HepG2 (cell line): Measurements from ENCODE around the gene OGFOD3. TPM values are rescaled to one million over a fixed set of nuclear protein-coding genes. Genes with fewer than 3 reads are reported as not detected.

Experiments used
- ATAC-seq: fragments of 200-7000 bp; cut with Tn5 transposase; 3 replicates; pipeline ENCODE4 v1.9.1; 2020; ENCODE audit warnings: mild to moderate bottlenecking, moderate library complexity
- BruUV-seq: library from RNA; stranded (reverse); fragments of 400-500 nt; replicated peaks from 2 replicates; lab custom pipeline; 2021; lab: Mats Ljungman, UMichigan
- CTCF ChIA-PET: fragments of 300-600 bp; formaldehyde crosslinking; extraction: SDS; loops from one replicate; lab custom pipeline; 2021; ENCODE audit warnings: low total read pairs, inconsistent platforms, low intra/inter-chr PET ratio; lab: Yijun Ruan, JAX
- POLR2A ChIA-PET: fragments of 350-600 bp; sonication (Branson Sonifier 250); formaldehyde crosslinking; loops from one replicate; lab custom pipeline; 2020; ENCODE audit warnings: antibody characterized with exemption, inconsistent platforms; lab: Yijun Ruan, JAX
- DNase-seq: peaks from one replicate; pipeline ENCODE4 v3.0.0-alpha.2; 2015; ENCODE audit warnings: low spot score
- FAIRE-seq: peaks from 3 replicates; lab custom pipeline; 2011; peaks lifted over from hg19 to GRCh38; lab: Jason Lieb, UNC
- H2AFZ ChIP-seq: one replicate; pipeline ENCODE4 v1.6.1; 2011; ENCODE audit warnings: low read length, inconsistent platforms
- H3K27ac ChIP-seq: fragments of 300-600 bp; 3 replicates; pipeline ENCODE4 v1.8.0; 2011; ENCODE audit warnings: mixed run types, mild to moderate bottlenecking, mixed read lengths, low read length, inconsistent platforms; ENCODE audit not compliant: insufficient read depth; ENCODE audit errors: extremely low read length
- H3K27me3 ChIP-seq, 2 experiments: fragments of 200-600 bp in 1 of 2; 2 replicates in 1 of 2; 3 replicates in 1 of 2; pipeline versions ENCODE4 v1.6.0 to v1.8.0; 2011; ENCODE audit warnings: low read length in 2 of 2, mild to moderate bottlenecking in 2 of 2, moderate library complexity in 2 of 2, inconsistent platforms in 1 of 2; ENCODE audit not compliant: insufficient read depth in 2 of 2, control insufficient read depth in 1 of 2
- H3K36me3 ChIP-seq, 2 experiments: fragments of 200-600 bp in 1 of 2; replicated peaks in 1 of 2; 2 replicates in 1 of 2; 3 replicates in 1 of 2; pipeline versions ENCODE4 v1.5.1 to v1.8.0; 2011; ENCODE audit warnings: low read length in 2 of 2, inconsistent platforms in 1 of 2; ENCODE audit not compliant: insufficient read depth in 2 of 2, control insufficient read depth in 1 of 2
- H3K4me1 ChIP-seq: 2 replicates; pipeline ENCODE4 v1.5.1; 2012; ENCODE audit warnings: low read length, inconsistent platforms; ENCODE audit not compliant: insufficient read depth
- H3K4me2 ChIP-seq: 2 replicates; pipeline ENCODE4 v1.6.0; 2011; ENCODE audit warnings: low read depth, low read length, inconsistent platforms
- H3K4me3 ChIP-seq, 3 experiments: fragments of 200-600 bp in 1 of 3; sonication (generic), shearing (Covaris generic) in 1 of 3; replicated peaks in 1 of 3; 2 replicates each; pipeline ENCODE4 v1.5.1; 2011 to 2016; ENCODE audit warnings: low read length in 3 of 3, inconsistent platforms in 2 of 3, low read depth in 2 of 3, mild to moderate bottlenecking in 2 of 3, control low read depth in 1 of 3, mixed read lengths in 1 of 3; ENCODE audit not compliant: insufficient read depth in 1 of 3
- H3K79me2 ChIP-seq: one replicate; pipeline ENCODE4 v1.6.1; 2011; ENCODE audit warnings: low read length, inconsistent platforms; ENCODE audit not compliant: insufficient read depth
- H3K9ac ChIP-seq: 2 replicates; pipeline ENCODE4 v1.6.0; 2011; ENCODE audit warnings: mild to moderate bottlenecking, low read depth, low read length, inconsistent platforms; ENCODE audit not compliant: insufficient read depth
- H3K9me3 ChIP-seq: 2 replicates; pipeline ENCODE4 v1.5.1; 2012; ENCODE audit warnings: mild to moderate bottlenecking, low read length
- H4K20me1 ChIP-seq: 2 replicates; pipeline ENCODE4 v1.6.0; 2011; ENCODE audit warnings: inconsistent platforms, mild to moderate bottlenecking, low read length, moderate library complexity; ENCODE audit not compliant: insufficient read depth
- AGO1 ChIP-seq: fragments of 200-400 bp; formaldehyde crosslinking; IDR thresholded peaks from 2 replicates; pipeline ENCODE4 v1.6.1; 2017; ENCODE audit warnings: mild to moderate bottlenecking, low read depth, low read length, moderate library complexity; ENCODE audit not compliant: poor library complexity, severe bottlenecking
- FOXK1 ChIP-seq: sonication (generic); formaldehyde crosslinking; IDR thresholded peaks from 2 replicates; pipeline ENCODE4 v1.4.0; 2020; ENCODE audit warnings: low read depth, missing genetic modification reagents, borderline replicate concordance
- FOXP4 ChIP-seq: sonication (generic); formaldehyde crosslinking; IDR thresholded peaks from 2 replicates; pipeline ENCODE4 v1.4.0; 2020; ENCODE audit warnings: missing genetic modification reagents
- HDAC2 ChIP-seq: sonication (generic); formaldehyde crosslinking; IDR thresholded peaks from 2 replicates; pipeline ENCODE4 v1.4.0; 2020; ENCODE audit warnings: missing genetic modification reagents
- KLF16 ChIP-seq, 2 experiments: sonication (generic) in 1 of 2; formaldehyde crosslinking in 1 of 2; IDR thresholded peaks; 2 replicates each; pipeline versions ENCODE4 v1.6.1 to v1.8.0; 2016 to 2023; ENCODE audit warnings: missing genetic modification reagents in 2 of 2, missing compliant biosample characterization in 1 of 2
- MTF1 ChIP-seq: sonication (generic); formaldehyde crosslinking; IDR thresholded peaks from 2 replicates; pipeline ENCODE4 v1.5.0; 2020; ENCODE audit warnings: missing genetic modification reagents
- RBFOX2 ChIP-seq: fragments of 200-400 bp; formaldehyde crosslinking; IDR thresholded peaks from 2 replicates; pipeline ENCODE4 v1.6.1; 2017; ENCODE audit warnings: low read depth, mild to moderate bottlenecking, low read length
- TMF1 ChIP-seq: sonication (generic); formaldehyde crosslinking; IDR thresholded peaks from 2 replicates; pipeline ENCODE4 v1.8.1; 2022; ENCODE audit warnings: low read depth, missing genetic modification reagents
- ZNF274 ChIP-seq: sonication (generic); formaldehyde crosslinking; IDR thresholded peaks from 2 replicates; pipeline ENCODE4 v1.5.1; 2020; ENCODE audit warnings: mild to moderate bottlenecking, missing genetic modification reagents
- ZNF546 ChIP-seq: sonication (generic); formaldehyde crosslinking; conservative IDR thresholded peaks from 2 replicates; pipeline ENCODE4 v1.8.1; 2023; ENCODE audit warnings: mild to moderate bottlenecking, missing genetic modification reagents
- ZUFSP ChIP-seq: sonication (generic); formaldehyde crosslinking; IDR thresholded peaks from 2 replicates; pipeline ENCODE4 v1.9.0; 2021; ENCODE audit warnings: missing genetic modification reagents, mild to moderate bottlenecking, borderline replicate concordance
- WGBS: methylation state at CpG from one replicate; pipeline ENCODE4 v1.1.6; 2017; ENCODE audit warnings: low lambda C conversion rate; 5-methylcytosine and 5-hydroxymethylcytosine counted together
- in situ Hi-C: cut with HindIII; loops from 2 replicates; pipeline ENCODE4 v1.10.0; 2017; ENCODE audit warnings: low pct_unique_long_range_greater_than_20kb; ENCODE audit not compliant: extremely low pct_ligation_motif_present
- intact Hi-C: fragments of 100-400 bp; cut with micrococcal nuclease; formaldehyde crosslinking; loops from one replicate; pipeline ENCODE4 v1.10.0; 2022; ENCODE audit not compliant: unreplicated experiment
- polyA plus RNA-seq, 8 experiments: library from polyadenylated mRNA; depleted of rRNA in 3 of 8; stranded (reverse) in 7 of 8; unstranded in 1 of 8; fragments of >200 nt; fragmentation: Illumina TruSeq in 4 of 8; extraction: Trizol in 4 of 8; gene quantifications; 2 replicates each; pipeline versions ENCODE4 v1.2.1 to v1.2.3, GENCODE V29; 2011 to 2016; ENCODE audit warnings: low read depth in 4 of 8, missing spikeins in 1 of 8, mixed read lengths in 1 of 8; ENCODE audit not compliant: insufficient read depth in 1 of 8
- total RNA-seq, 5 experiments: library from RNA; depleted of rRNA; stranded (reverse); fragments of >200 nt; fragmentation: Illumina TruSeq; extraction: Trizol; gene quantifications; 2 replicates each; pipeline ENCODE4 v1.2.3, GENCODE V29; 2016; ENCODE audit warnings: low read depth in 1 of 5
- TF ChIP-seq, protein P1 (sequence below): sonication (generic); formaldehyde crosslinking; IDR thresholded peaks from 2 replicates; pipeline ENCODE4 v1.4.0; 2020; ENCODE audit warnings: missing genetic modification reagents, mild to moderate bottlenecking, borderline replicate concordance

OGFOD3 gene
- total and polyA plus RNA-seq, 2 of the 13 experiments (the other 11 are each of a cell fraction or from before 2014, with no cell fraction given), result 40.0 to 42.1 TPM

- TF ChIP-seq RBFOX2 (peak; percentile 21; the same call in 1 of the 2 replicates), TMF1 (CRISPR knock-in tag) (no peak), ZNF546 (no peak), ZNF274 (0 out of 2 replicates have a peak, but pooled peaks have one; percentile 17), HDAC2 (no peak), KLF16 (CRISPR knock-in tag; IDR thresholded peaks at IDR 0.05) (no peak), ZUFSP (CRISPR knock-in tag) (no peak)
- TF ChIP-seq, all 625 proteins: peak for 5
Observed at GRCh38 chr17:82439829-82440365, 21.5 kb upstream of the OGFOD3 start (continued).

- TF ChIP-seq RBFOX2 (0 out of 2 replicates have a peak, but pooled peaks have one; percentile 35), FOXK1 (no peak), FOXP4 (CRISPR knock-in tag) (no peak), AGO1 (peak; percentile 43), MTF1 (CRISPR knock-in tag) (no peak)
- TF ChIP-seq, protein P1, sequence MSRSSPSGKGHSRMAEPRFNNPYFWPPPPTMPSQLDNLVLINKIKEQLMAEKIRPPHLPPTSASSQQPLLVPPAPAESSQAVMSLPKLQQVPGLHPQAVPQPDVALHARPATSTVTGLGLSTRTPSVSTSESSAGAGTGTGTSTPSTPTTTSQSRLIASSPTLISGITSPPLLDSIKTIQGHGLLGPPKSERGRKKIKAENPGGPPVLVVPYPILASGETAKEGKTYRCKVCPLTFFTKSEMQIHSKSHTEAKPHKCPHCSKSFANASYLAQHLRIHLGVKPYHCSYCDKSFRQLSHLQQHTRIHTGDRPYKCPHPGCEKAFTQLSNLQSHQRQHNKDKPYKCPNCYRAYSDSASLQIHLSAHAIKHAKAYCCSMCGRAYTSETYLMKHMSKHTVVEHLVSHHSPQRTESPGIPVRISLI, result no peak
- no peak for DNase-seq
- Histone ChIP-seq H2AFZ (no peak overlapping the region), H3K9ac (no peak overlapping the region), H3K4me1 (no peaks in the 10 kb centered on the region), H3K27ac (no peak overlapping the region), H3K4me3 (no peak overlapping the region), H3K4me2 (no peak overlapping the region), H3K27me3 (no peaks in the 10 kb centered on the region), H3K9me3 (no peaks in the 10 kb centered on the region), H3K36me3 (peaks cover 8 to 15% of the 10 kb centered on the region in 2 experiments), H4K20me1 (no peaks in the 10 kb centered on the region), H3K79me2 (no peaks in the 10 kb centered on the region)
- ChIA-PET CTCF (no interaction called here), POLR2A (no interaction called here)
- no peak for FAIRE-seq
- in situ Hi-C loops (no loop called here), intact Hi-C loops (no loop called here)
- 96% methylated on average over 8 of the region's 29 CpGs for WGBS
- BruUV-seq, result no TSS peak
- no peak for ATAC-seq
Observed at GRCh38 chr17:82439194-82439828, 20.9 kb upstream of the OGFOD3 start.
